ENCODE measurements around the gene TNFRSF8. TPM values are rescaled to one million over a fixed set of nuclear protein-coding genes. Genes with fewer than 3 reads are reported as not detected.

TNFRSF8 gene
- total RNA-seq, 1 donor from 2014 or later: 33.2 TPM

DNA sequence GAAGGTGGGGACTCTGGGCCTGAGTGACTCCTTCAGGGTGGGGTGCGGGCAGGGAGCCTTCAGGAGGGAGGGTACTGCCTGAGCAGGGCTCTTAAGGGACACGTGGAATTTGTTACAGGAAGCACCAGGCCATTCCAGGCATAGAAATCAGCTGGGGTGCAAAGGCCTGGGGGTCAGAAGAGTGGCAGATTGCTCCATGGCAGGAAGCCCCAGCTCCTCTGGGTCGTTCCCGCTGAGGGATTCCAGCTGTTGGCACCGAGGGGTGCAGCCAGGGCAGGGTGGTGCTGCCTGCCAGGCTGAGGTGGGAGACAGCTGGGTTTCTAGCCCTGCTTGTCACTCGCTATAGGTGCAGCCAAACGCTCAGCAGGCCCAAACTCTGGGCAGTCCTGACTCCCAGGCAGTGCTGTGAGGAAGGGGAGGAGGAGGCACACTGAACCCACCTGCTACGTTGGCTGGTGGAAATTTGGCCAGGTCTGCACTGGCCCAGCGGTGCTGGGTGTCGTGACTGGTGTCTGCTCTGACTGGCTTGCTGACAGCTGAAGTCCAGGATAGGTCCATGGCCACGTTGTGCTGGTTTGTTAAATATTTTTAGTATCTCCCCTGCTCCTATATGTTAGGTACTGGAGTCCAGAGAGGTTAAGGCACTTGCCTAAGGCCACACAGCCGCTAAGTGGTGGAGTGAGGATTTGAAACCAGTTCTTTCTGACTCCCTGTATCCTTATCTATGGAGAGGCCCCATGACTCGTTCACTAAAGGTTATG, 123.0 kb downstream of the TNFRSF8 start:
- H3K27me3 Mint-ChIP-seq: no peaks in the 10 kb centered on the region
- H3K4me1 Mint-ChIP-seq: peaks cover 47% of the 10 kb centered on the region
- peaks cover 44% of the 10 kb centered on the region for H3K36me3 Mint-ChIP-seq (ENCODE audit: low read depth)
- no peak overlapping the region for H3K4me3 Mint-ChIP-seq
- DNase-seq: no peak
- intact Hi-C loops (cut with micrococcal nuclease): no loop called here
- no peak overlapping the region for H3K27ac Mint-ChIP-seq
- H3K9me3 Mint-ChIP-seq: no peaks in the 10 kb centered on the region

DNA sequence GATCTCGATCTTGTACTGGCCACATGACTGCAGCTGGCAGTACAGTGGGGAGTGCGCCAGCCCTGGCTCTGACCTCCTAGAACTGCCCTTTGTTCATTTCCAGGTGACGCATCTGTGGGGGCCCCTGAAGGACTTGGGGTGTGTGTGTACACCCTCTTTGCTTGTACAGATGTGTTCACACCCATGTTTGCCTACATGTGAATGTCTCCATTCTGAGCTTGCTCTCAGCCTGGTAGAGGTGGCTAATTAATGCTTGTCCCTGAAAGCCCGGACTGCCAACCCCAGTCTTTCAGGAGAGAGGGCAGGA, 123.5 kb downstream of the TNFRSF8 start:
- H3K27me3 Mint-ChIP-seq: no peaks in the 10 kb centered on the region
- H3K4me3 Mint-ChIP-seq: no peak overlapping the region
- intact Hi-C loops (cut with micrococcal nuclease): no loop called here
- H3K27ac Mint-ChIP-seq: no peak overlapping the region
- H3K4me1 Mint-ChIP-seq: peaks cover 47% of the 10 kb centered on the region
- no peak for DNase-seq
- H3K36me3 Mint-ChIP-seq (ENCODE audit: low read depth): peaks cover 44% of the 10 kb centered on the region
- no peaks in the 10 kb centered on the region for H3K9me3 Mint-ChIP-seq

DNA sequence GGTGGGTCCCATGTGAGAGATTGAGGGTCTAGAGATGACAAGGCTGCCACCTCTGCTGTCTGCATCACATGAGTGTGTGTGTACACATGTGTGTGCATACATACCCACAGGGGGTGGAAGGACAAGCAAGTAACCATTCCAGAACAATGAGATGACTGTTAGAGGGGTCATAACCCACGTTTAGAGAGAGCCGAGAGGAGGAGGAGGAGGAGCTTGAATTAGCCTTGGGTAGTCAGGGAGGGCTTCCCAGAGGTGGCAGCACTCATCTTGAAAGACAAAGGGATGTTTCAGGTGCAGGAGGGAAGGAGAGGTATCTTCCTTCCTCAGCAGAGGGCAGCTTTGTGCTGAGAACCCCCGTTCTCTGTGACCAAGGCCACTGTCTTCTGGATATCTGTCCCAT, 125.0 kb downstream of the TNFRSF8 start:
- Mint-ChIP-seq H3K27me3 (no peaks in the 10 kb centered on the region), H3K36me3 (ENCODE audit: low read depth) (peaks cover 45% of the 10 kb centered on the region), H3K9me3 (no peaks in the 10 kb centered on the region), H3K4me1 (peaks cover 39% of the 10 kb centered on the region), H3K4me3 (no peak overlapping the region), H3K27ac (peak overlapping the region; percentile 8)
- no peak for DNase-seq
- intact Hi-C loops (cut with micrococcal nuclease): no loop called here

DNA sequence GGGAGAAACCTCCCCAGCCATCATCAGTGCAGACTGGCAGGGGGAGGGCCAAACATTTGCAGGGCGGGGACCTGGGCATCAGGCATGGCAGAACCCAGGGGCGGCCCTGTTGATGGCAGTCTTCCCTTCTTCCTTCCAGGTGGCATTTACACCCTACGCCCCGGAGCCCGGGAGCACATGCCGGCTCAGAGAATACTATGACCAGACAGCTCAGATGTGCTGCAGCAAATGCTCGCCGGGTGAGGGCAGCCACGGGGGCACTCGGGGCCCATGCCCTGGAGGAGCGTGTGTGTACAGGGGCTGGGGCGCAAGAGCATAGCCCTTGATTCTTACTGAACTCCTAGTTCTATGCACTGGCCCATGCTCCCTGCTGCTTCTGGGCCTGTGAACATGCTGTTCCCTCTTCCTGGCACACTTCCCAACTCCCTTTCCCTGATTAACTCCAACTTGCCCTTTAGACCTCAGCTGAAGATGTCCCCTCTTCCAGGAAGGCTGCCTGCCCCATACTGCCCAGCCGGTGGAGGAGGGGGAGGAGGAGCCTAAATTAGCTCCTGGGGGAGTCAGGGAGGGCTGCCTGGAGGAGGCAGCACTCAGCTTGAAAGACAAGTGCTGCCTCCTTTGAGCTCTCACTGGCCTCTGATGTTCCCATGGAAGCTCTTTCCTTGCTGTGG, 125.7 kb downstream of the TNFRSF8 start:
- H3K4me3 Mint-ChIP-seq: no peak overlapping the region
- H3K36me3 Mint-ChIP-seq (ENCODE audit: low read depth): peaks cover 45% of the 10 kb centered on the region
- DNase-seq: no peak
- intact Hi-C loops (cut with micrococcal nuclease): no loop called here
- peak overlapping the region; percentile 60 for H3K27ac Mint-ChIP-seq
- no peaks in the 10 kb centered on the region for H3K9me3 Mint-ChIP-seq
- peaks cover 38% of the 10 kb centered on the region for H3K4me1 Mint-ChIP-seq
- H3K27me3 Mint-ChIP-seq: no peaks in the 10 kb centered on the region

DNA sequence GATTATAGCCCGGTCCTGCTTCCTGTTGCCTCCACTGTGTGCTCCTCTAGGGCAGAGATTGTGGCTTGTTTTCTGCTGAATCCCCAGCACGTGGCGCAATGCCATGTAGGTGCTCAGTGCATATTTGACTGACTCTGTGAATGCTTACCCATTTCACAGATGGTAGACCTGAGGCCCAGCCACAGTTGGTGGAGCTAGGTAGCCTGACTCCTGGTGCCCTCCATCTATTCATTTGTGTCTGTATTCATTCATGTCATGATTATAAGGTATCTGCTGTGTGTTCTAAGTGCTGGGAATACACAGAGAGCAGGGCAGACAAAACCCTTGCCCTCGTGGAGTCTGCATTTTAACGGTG, 126.2 kb downstream of the TNFRSF8 start:
- H3K27me3 Mint-ChIP-seq: no peaks in the 10 kb centered on the region
- intact Hi-C loops (cut with micrococcal nuclease): no loop called here
- no peak for DNase-seq
- peak overlapping the region; percentile 60 for H3K27ac Mint-ChIP-seq
- H3K36me3 Mint-ChIP-seq (ENCODE audit: low read depth): peaks cover 49% of the 10 kb centered on the region
- H3K9me3 Mint-ChIP-seq: no peaks in the 10 kb centered on the region
- peaks cover 39% of the 10 kb centered on the region for H3K4me1 Mint-ChIP-seq
- no peak overlapping the region for H3K4me3 Mint-ChIP-seq

DNA sequence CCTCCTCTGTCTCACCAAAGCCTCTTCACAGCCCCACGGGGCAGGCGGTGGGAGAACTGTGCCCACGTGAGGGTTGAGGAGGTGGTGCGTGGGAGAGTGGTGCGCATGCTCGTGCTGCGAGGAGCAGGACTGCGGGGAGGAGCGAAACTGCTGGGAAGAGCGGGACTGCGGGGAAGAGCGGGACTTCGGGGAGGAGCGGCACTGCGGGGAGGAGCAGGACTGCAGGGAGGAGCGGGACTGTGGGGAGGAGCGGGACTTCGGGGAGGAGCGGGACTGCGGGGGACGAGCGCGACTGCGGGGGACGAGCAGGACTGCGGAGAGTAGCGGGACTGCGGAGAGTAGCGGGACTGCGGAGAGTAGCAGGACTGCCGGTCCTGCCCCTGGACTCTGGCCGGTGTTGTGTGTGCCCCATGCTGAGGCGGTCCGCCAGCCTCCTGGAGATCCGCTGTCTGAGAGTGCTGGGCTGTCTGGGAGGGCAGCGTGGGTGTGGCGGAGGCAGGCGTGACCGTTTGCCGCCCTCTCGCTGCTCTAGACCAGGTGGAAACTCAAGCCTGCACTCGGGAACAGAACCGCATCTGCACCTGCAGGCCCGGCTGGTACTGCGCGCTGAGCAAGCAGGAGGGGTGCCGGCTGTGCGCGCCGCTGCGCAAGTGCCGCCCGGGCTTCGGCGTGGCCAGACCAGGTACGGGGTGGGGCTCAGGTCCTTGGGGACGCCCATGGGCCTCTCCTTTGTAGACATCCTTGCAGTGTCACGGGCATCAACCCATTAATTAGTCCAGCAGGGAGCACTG, 128.3 kb downstream of the TNFRSF8 start:
- peaks cover 65% of the 10 kb centered on the region for H3K36me3 Mint-ChIP-seq (ENCODE audit: low read depth)
- H3K9me3 Mint-ChIP-seq: no peaks in the 10 kb centered on the region
- H3K27me3 Mint-ChIP-seq: no peaks in the 10 kb centered on the region
- H3K4me3 Mint-ChIP-seq: no peak overlapping the region
- H3K27ac Mint-ChIP-seq: peak overlapping the region; percentile 51
- intact Hi-C loops (cut with micrococcal nuclease): no loop called here
- DNase-seq: no peak
- peaks cover 48% of the 10 kb centered on the region for H3K4me1 Mint-ChIP-seq

Other genes starting within 250 kb of the TNFRSF8 start
- not detected in 2 replicates for gene NPPA, start 215.5 kb upstream of the TNFRSF8 start, total RNA-seq
- not detected in 2 replicates for gene NPPB, start 204.4 kb upstream of the TNFRSF8 start, total RNA-seq
- 34.1 and 36.5 TPM in 2 replicates for gene KIAA2013, start 136.9 kb upstream of the TNFRSF8 start, total RNA-seq
- gene PLOD1, start 128.6 kb upstream of the TNFRSF8 start, total RNA-seq: 40.3 and 40.6 TPM in 2 replicates
- gene MFN2, start 82.9 kb upstream of the TNFRSF8 start, total RNA-seq: 84.6 and 88.7 TPM in 2 replicates
- gene MIIP, start 43.8 kb upstream of the TNFRSF8 start, total RNA-seq: 68.9 and 73.9 TPM in 2 replicates
- gene TNFRSF1B, start 103.7 kb downstream of the TNFRSF8 start, total RNA-seq: 145 TPM in 2 replicates
- gene VPS13D, start 166.7 kb downstream of the TNFRSF8 start, total RNA-seq: 26.9 and 30.8 TPM in 2 replicates

Measured in activated CD4-positive, alpha-beta T cell treated with anti-CD3 and anti-CD28 coated beads, Interleukin-2, amount 10 ng/mL, durations not matched to agents 24 days and 14 days (primary cell).